ENCODE results near the gene GPC6.

GPC6 gene

DNA sequence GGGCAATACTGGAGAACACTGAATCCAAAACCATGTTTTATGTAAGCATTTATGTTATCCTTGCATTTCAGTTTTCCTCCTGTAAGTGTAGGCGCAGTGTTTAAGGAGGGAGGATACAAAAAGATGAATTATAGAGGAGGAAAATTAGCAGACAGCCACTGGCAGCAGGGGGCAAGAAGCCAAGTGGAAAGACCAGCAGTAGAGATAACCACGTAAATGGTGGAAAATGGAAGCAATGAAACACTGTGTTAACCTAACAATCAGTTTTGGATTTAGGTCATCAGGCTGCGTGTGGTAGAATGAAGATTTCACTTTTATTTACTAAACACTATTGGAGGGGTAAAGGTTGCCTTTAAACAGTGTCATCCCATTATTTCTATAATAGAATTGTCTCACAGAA is 447.3 kb downstream of the GPC6 start:
- no peak overlapping the region for H3K4me3 ChIP-seq (ENCODE audit: extremely low read depth, insufficient read depth, low read length, poor library complexity, severe bottlenecking)
- no peaks in the 10 kb centered on the region for H3K9me3 ChIP-seq (ENCODE audit: control insufficient read depth, low read length)
- H3K4me1 ChIP-seq (ENCODE audit: control insufficient read depth, insufficient read depth, low read length, poor library complexity, severe bottlenecking): no peaks in the 10 kb centered on the region
- WGBS, 2 experiments (ENCODE audit: insufficient coverage in 2 of 2): 93 to 94% methylated on average over 2 of the region's 3 CpGs
- no peaks in the 10 kb centered on the region for H3K36me3 ChIP-seq (ENCODE audit: control insufficient read depth, insufficient read depth, low read length)
- no peak overlapping the region for H3K27ac ChIP-seq (ENCODE audit: low read depth, low read length, severe bottlenecking)

DNA sequence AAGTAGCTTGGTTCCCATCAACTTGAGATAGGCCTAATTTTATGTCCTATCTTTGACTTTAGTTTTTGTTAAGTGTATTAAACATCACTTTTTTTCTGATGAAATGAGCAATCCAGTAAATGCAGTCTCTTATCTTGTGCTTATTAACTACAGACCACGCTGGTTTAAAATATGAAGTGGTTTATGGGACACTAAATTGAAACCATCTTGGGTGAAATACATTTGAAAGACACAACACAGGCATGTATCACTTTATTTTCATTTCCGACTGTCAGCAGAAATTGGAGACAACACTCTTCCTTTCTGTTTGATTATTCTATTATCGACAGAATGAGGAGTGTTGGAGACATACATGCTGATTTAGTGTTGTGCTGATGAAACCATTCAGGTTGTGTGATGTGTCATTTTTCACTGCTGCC is 447.7 kb downstream of the GPC6 start:
- no CpG with 5 or more reads among the region's 3 CpGs for WGBS, 2 experiments (ENCODE audit: insufficient coverage in 2 of 2)
- Histone ChIP-seq H3K4me3 (ENCODE audit: extremely low read depth, insufficient read depth, low read length, poor library complexity, severe bottlenecking) (no peak overlapping the region), H3K4me1 (ENCODE audit: control insufficient read depth, insufficient read depth, low read length, poor library complexity, severe bottlenecking) (no peaks in the 10 kb centered on the region), H3K9me3 (ENCODE audit: control insufficient read depth, low read length) (no peaks in the 10 kb centered on the region), H3K36me3 (ENCODE audit: control insufficient read depth, insufficient read depth, low read length) (no peaks in the 10 kb centered on the region), H3K27ac (ENCODE audit: low read depth, low read length, severe bottlenecking) (no peak overlapping the region)

GRCh38 chr13:93680329-93680728 is 453.7 kb downstream of the GPC6 start:
- 82 to 94% methylated on average over 2 of the region's 2 CpGs for WGBS, 2 experiments (ENCODE audit: insufficient coverage in 2 of 2)
- H3K4me3 ChIP-seq (ENCODE audit: extremely low read depth, insufficient read depth, low read length, poor library complexity, severe bottlenecking): no peak overlapping the region
- peak overlapping the region; percentile 50 for H3K27ac ChIP-seq (ENCODE audit: low read depth, low read length, severe bottlenecking)
- H3K4me1 ChIP-seq (ENCODE audit: control insufficient read depth, insufficient read depth, low read length, poor library complexity, severe bottlenecking): no peaks in the 10 kb centered on the region
- H3K36me3 ChIP-seq (ENCODE audit: control insufficient read depth, insufficient read depth, low read length): no peaks in the 10 kb centered on the region
- H3K9me3 ChIP-seq (ENCODE audit: control insufficient read depth, low read length): no peaks in the 10 kb centered on the region

DNA sequence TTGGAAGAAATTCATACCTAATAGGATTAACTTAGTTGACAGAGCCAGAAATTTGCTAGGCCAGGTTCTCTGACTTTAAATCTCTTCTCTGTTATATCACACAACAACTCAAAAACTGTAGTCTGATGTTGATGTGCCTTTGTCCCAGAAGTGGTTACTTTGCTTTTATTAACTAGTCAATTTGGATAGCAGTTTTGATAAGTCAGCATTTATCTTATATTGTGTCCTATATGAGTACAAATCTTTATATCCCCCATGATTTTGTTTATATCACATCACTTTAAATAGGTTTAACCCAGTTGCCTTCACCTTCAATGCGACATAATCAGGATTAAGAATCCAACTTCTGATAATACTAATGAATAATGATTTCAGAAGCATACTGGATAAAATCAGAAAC is 459.3 kb downstream of the GPC6 start:
- Histone ChIP-seq H3K9me3 (ENCODE audit: control insufficient read depth, low read length) (no peaks in the 10 kb centered on the region), H3K4me1 (ENCODE audit: control insufficient read depth, insufficient read depth, low read length, poor library complexity, severe bottlenecking) (peaks cover 7% of the 10 kb centered on the region), H3K36me3 (ENCODE audit: control insufficient read depth, insufficient read depth, low read length) (no peaks in the 10 kb centered on the region), H3K27ac (ENCODE audit: low read depth, low read length, severe bottlenecking) (no peak overlapping the region), H3K4me3 (ENCODE audit: extremely low read depth, insufficient read depth, low read length, poor library complexity, severe bottlenecking) (no peak overlapping the region)
- WGBS, 2 experiments (ENCODE audit: insufficient coverage in 2 of 2): no CpG with 5 or more reads among the region's 1 CpG

- H3K9me3 ChIP-seq (ENCODE audit: control insufficient read depth, low read length): no peaks in the 10 kb centered on the region
- no peak overlapping the region for H3K27ac ChIP-seq (ENCODE audit: low read depth, low read length, severe bottlenecking)
- H3K36me3 ChIP-seq (ENCODE audit: control insufficient read depth, insufficient read depth, low read length): no peaks in the 10 kb centered on the region
- peaks cover 7% of the 10 kb centered on the region for H3K4me1 ChIP-seq (ENCODE audit: control insufficient read depth, insufficient read depth, low read length, poor library complexity, severe bottlenecking)
- H3K4me3 ChIP-seq (ENCODE audit: extremely low read depth, insufficient read depth, low read length, poor library complexity, severe bottlenecking): no peak overlapping the region
These were observed 459.8 kb downstream of the GPC6 start for GRCh38 chr13:93686399-93686798.

GRCh38 chr13:93687261-93687660 is 460.7 kb downstream of the GPC6 start:
- Histone ChIP-seq H3K4me3 (ENCODE audit: extremely low read depth, insufficient read depth, low read length, poor library complexity, severe bottlenecking) (no peak overlapping the region), H3K9me3 (ENCODE audit: control insufficient read depth, low read length) (no peaks in the 10 kb centered on the region), H3K4me1 (ENCODE audit: control insufficient read depth, insufficient read depth, low read length, poor library complexity, severe bottlenecking) (peaks cover 7% of the 10 kb centered on the region), H3K27ac (ENCODE audit: low read depth, low read length, severe bottlenecking) (no peak overlapping the region), H3K36me3 (ENCODE audit: control insufficient read depth, insufficient read depth, low read length) (no peaks in the 10 kb centered on the region)

DNA sequence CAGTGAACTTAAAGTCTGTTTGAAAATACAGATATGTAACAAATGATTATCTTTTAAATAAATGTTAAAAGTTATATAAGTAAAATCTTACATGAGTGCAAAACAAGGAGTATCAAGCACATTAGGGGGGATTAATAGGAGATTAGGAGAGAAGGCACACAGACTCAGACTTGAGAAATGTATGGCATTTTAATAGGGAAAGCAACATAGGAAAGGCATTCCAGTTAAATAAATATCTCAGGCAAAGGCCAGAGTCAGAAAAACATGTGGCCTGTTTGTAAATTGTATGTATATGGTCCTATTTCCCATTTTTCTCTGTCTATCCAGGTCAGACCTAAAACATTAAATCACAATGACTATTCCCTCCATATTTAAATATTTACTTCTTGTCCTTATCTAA is 462.7 kb downstream of the GPC6 start:
- H3K27ac ChIP-seq (ENCODE audit: low read depth, low read length, severe bottlenecking): no peak overlapping the region
- no peak overlapping the region for H3K4me3 ChIP-seq (ENCODE audit: extremely low read depth, insufficient read depth, low read length, poor library complexity, severe bottlenecking)

GRCh38 chr13:93690139-93690538 is 463.5 kb downstream of the GPC6 start:
- no CpG with 5 or more reads among the region's 1 CpG for WGBS, 2 experiments (ENCODE audit: insufficient coverage in 2 of 2)

More for the DNA sequence above, 462.7 kb downstream of the GPC6 start:
- no peaks in the 10 kb centered on the region for H3K9me3 ChIP-seq (ENCODE audit: control insufficient read depth, low read length)
- no peaks in the 10 kb centered on the region for H3K36me3 ChIP-seq (ENCODE audit: control insufficient read depth, insufficient read depth, low read length)
- peaks cover 7% of the 10 kb centered on the region for H3K4me1 ChIP-seq (ENCODE audit: control insufficient read depth, insufficient read depth, low read length, poor library complexity, severe bottlenecking)

DNA sequence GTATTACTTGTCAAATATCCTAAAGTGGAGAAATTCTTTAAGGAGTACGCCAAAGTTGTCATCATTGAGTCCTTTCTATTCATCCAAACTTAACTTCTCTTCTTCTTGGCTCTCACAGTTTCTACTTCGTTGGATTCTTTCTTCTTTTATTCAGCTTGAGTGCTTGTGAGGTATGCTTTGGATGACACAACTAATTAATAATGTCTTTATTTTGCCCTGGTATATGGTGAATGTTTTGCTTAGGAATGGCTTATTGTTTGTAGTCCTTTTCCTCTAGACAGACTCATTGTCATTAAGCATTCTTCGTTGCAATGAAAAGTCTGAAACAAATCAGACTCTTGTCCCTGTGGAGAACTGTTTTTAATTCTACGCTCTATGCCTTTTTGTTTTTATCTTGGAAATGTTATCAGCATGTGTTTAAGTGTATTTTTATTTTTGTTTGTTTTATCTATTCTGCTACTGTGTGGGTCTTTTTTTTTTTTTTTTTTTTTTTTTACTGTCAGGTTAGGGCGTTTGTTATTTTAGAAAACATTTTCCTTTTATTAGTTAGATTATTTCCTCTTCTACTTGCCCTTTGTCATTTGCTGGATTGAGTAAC is 471.5 kb downstream of the GPC6 start:
- WGBS, 2 experiments (ENCODE audit: insufficient coverage in 2 of 2): 100% methylated on average over 1 of the region's 5 CpGs; no CpG with 5 or more reads in 1 of the 2 experiments

More at GRCh38 chr13:93690139-93690538, 463.5 kb downstream of the GPC6 start:
- peaks cover 7% of the 10 kb centered on the region for H3K4me1 ChIP-seq (ENCODE audit: control insufficient read depth, insufficient read depth, low read length, poor library complexity, severe bottlenecking)
- H3K27ac ChIP-seq (ENCODE audit: low read depth, low read length, severe bottlenecking): no peak overlapping the region
- H3K9me3 ChIP-seq (ENCODE audit: control insufficient read depth, low read length): no peaks in the 10 kb centered on the region
- no peaks in the 10 kb centered on the region for H3K36me3 ChIP-seq (ENCODE audit: control insufficient read depth, insufficient read depth, low read length)
- no peak overlapping the region for H3K4me3 ChIP-seq (ENCODE audit: extremely low read depth, insufficient read depth, low read length, poor library complexity, severe bottlenecking)

DNA sequence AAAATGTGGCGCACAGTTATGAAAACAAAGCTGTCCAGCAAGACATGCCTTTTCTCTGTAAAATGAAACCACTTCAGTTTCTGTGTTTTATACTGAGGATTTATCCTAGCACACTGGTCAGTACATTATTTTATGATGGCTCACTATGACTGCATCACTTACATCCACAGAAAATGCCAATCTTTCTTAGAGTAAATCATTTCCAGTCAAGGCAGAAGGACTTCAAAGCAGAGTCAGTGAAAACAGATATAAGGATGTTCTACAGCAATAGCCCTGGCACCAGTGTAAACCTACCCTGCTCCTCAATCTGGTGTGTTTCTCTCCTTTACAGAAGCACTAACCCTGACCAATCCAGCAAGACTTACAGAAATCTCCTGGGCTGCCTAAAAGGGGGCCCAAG is 473.5 kb downstream of the GPC6 start:
- Histone ChIP-seq H3K27ac (ENCODE audit: low read depth, low read length, severe bottlenecking) (no peak overlapping the region), H3K4me1 (ENCODE audit: control insufficient read depth, insufficient read depth, low read length, poor library complexity, severe bottlenecking) (no peaks in the 10 kb centered on the region), H3K9me3 (ENCODE audit: control insufficient read depth, low read length) (peaks cover 15% of the 10 kb centered on the region), H3K4me3 (ENCODE audit: extremely low read depth, insufficient read depth, low read length, poor library complexity, severe bottlenecking) (no peak overlapping the region), H3K36me3 (ENCODE audit: control insufficient read depth, insufficient read depth, low read length) (no peaks in the 10 kb centered on the region)
- no CpG with 5 or more reads among the region's 1 CpG for WGBS, 2 experiments (ENCODE audit: insufficient coverage in 2 of 2)

More for the DNA sequence above, 471.5 kb downstream of the GPC6 start:
- Histone ChIP-seq H3K4me1 (ENCODE audit: control insufficient read depth, insufficient read depth, low read length, poor library complexity, severe bottlenecking) (no peaks in the 10 kb centered on the region), H3K27ac (ENCODE audit: low read depth, low read length, severe bottlenecking) (no peak overlapping the region), H3K9me3 (ENCODE audit: control insufficient read depth, low read length) (peaks cover 15% of the 10 kb centered on the region), H3K4me3 (ENCODE audit: extremely low read depth, insufficient read depth, low read length, poor library complexity, severe bottlenecking) (no peak overlapping the region), H3K36me3 (ENCODE audit: control insufficient read depth, insufficient read depth, low read length) (no peaks in the 10 kb centered on the region)

- no CpG with 5 or more reads among the region's 1 CpG for whole genome bisulfite sequencing, 2 experiments (ENCODE audit: insufficient coverage in 2 of 2)
- no peaks in the 10 kb centered on the region for H3K36me3 ChIP-seq (ENCODE audit: control insufficient read depth, insufficient read depth, low read length)
- no peaks in the 10 kb centered on the region for H3K9me3 ChIP-seq (ENCODE audit: control insufficient read depth, low read length)
- no peaks in the 10 kb centered on the region for H3K4me1 ChIP-seq (ENCODE audit: control insufficient read depth, insufficient read depth, low read length, poor library complexity, severe bottlenecking)
- no peak overlapping the region for H3K4me3 ChIP-seq (ENCODE audit: extremely low read depth, insufficient read depth, low read length, poor library complexity, severe bottlenecking)
- H3K27ac ChIP-seq (ENCODE audit: low read depth, low read length, severe bottlenecking): no peak overlapping the region
These were observed 481.9 kb downstream of the GPC6 start for GRCh38 chr13:93708308-93709075.
